ENCODE measurements around the gene SERPINA10. TPM values are rescaled to one million over a fixed set of nuclear protein-coding genes. Genes with fewer than 3 reads are reported as not detected.
"Not testable (repeated sequence)": the region's sequence is repeated elsewhere in the genome, so short reads cannot be mapped to it uniquely, and the experiment has no call there.

The SERPINA10 gene
- total RNA-seq, 1 donor = not detected

- no peak for DNase-seq (ENCODE audit: low read depth in 2 of 3, low spot score in 2 of 3)
These were observed 7.9 kb downstream of the SERPINA10 start for GRCh38 chr14:94285158-94285557.

GRCh38 chr14:94284221-94284620, 8.8 kb downstream of the SERPINA10 start:
- no peak for DNase-seq (ENCODE audit: low read depth in 2 of 3, low spot score in 2 of 3)

- DNase-seq (ENCODE audit: low read depth in 2 of 3, low spot score in 2 of 3) = no peak
These were observed 9.9 kb downstream of the SERPINA10 start for GRCh38 chr14:94282991-94283723.

- DNase-seq (ENCODE audit: low read depth in 2 of 3, low spot score in 2 of 3) = no peak
These were observed 14.3 kb downstream of the SERPINA10 start for GRCh38 chr14:94278731-94279130.

GRCh38 chr14:94276898-94277561, 16.0 kb downstream of the SERPINA10 start:
- DNase-seq (ENCODE audit: low read depth in 2 of 3, low spot score in 2 of 3) = not testable (repeated sequence)

- DNase-seq (ENCODE audit: low read depth in 2 of 3, low spot score in 2 of 3) = no peak
These were observed 23.9 kb downstream of the SERPINA10 start for GRCh38 chr14:94269156-94269555.

GRCh38 chr14:94268582-94268981, 24.5 kb downstream of the SERPINA10 start:
- not testable (repeated sequence) for DNase-seq (ENCODE audit: low read depth in 2 of 3, low spot score in 2 of 3)

GRCh38 chr14:94267352-94267751, 25.7 kb downstream of the SERPINA10 start:
- DNase-seq (ENCODE audit: low read depth in 2 of 3, low spot score in 2 of 3) = no peak

GRCh38 chr14:94264195-94264594, 28.9 kb downstream of the SERPINA10 start:
- not testable (repeated sequence) for DNase-seq (ENCODE audit: low read depth in 2 of 3, low spot score in 2 of 3)

GRCh38 chr14:94244182-94244581, 48.9 kb downstream of the SERPINA10 start:
- no peak for DNase-seq (ENCODE audit: low read depth in 2 of 3, low spot score in 2 of 3)

GRCh38 chr14:94239406-94239805, 53.7 kb downstream of the SERPINA10 start:
- no peak for DNase-seq (ENCODE audit: low read depth in 2 of 3, low spot score in 2 of 3)

GRCh38 chr14:94237983-94238382, 55.1 kb downstream of the SERPINA10 start:
- DNase-seq (ENCODE audit: low read depth in 2 of 3, low spot score in 2 of 3) = no peak

- DNase-seq (ENCODE audit: low read depth in 2 of 3, low spot score in 2 of 3) = no peak
These were observed 56.0 kb downstream of the SERPINA10 start for GRCh38 chr14:94237046-94237445.

Other genes with a start within 250 kb of the SERPINA10 start
- 81.3 TPM for gene DDX24, start 212.1 kb downstream of the SERPINA10 start, total RNA-seq
- gene IFI27L1, start 212.0 kb downstream of the SERPINA10 start, total RNA-seq = 14.8 TPM
- gene IFI27, start 182.5 kb downstream of the SERPINA10 start, total RNA-seq = 1.6 TPM
- 64.6 TPM for gene IFI27L2, start 163.7 kb downstream of the SERPINA10 start, total RNA-seq
- gene PPP4R4, start 118.9 kb downstream of the SERPINA10 start, total RNA-seq = under 0.01 TPM
- under 0.01 TPM for gene SERPINA6, start 30.1 kb upstream of the SERPINA10 start, total RNA-seq
- gene SERPINA2, start 73.4 kb upstream of the SERPINA10 start, total RNA-seq = not detected
- 3.8 TPM for gene SERPINA1, start 95.3 kb upstream of the SERPINA10 start, total RNA-seq
- gene SERPINA11, start 159.5 kb upstream of the SERPINA10 start, total RNA-seq = not detected
- gene SERPINA9, start 182.9 kb upstream of the SERPINA10 start, total RNA-seq = not detected
- not detected for gene SERPINA12, start 216.2 kb upstream of the SERPINA10 start, total RNA-seq

All from hematopoietic multipotent progenitor cell (in vitro differentiated cells).